Neural cell (in vitro differentiated cells): Measurements from ENCODE around the gene NPFF.

Source experiments
- EP300 ChIP-seq: fragments of 450-650 bp; conservative IDR thresholded peaks from 2 replicates; pipeline ENCODE4 v1.6.1; 2014; ENCODE audit warnings: antibody characterized with exemption, mild to moderate bottlenecking, moderate library complexity; ENCODE audit not compliant: poor library complexity, severe bottlenecking
- EZH2 ChIP-seq: fragments of 200-600, 300-800 bp; shearing (Covaris generic), sonication (generic); IDR thresholded peaks from 2 replicates; pipeline ENCODE4 v1.6.1; 2014; ENCODE audit warnings: antibody characterized with exemption, low read length, borderline replicate concordance, mild to moderate bottlenecking; ENCODE audit not compliant: insufficient read depth, poor library complexity, severe bottlenecking
- MXI1 ChIP-seq: fragments of 450-650 bp; conservative IDR thresholded peaks from 2 replicates; pipeline ENCODE4 v1.6.1; 2014; ENCODE audit warnings: antibody characterized with exemption, mild to moderate bottlenecking; ENCODE audit not compliant: poor library complexity, severe bottlenecking
- POLR2AphosphoS5 ChIP-seq: IDR thresholded peaks from 2 replicates; pipeline ENCODE4 v1.6.1; 2012
- REST ChIP-seq: IDR thresholded peaks from 2 replicates; pipeline ENCODE4 v1.6.1; 2012; ENCODE audit warnings: borderline replicate concordance
- SMC3 ChIP-seq: fragments of 450-650 bp; conservative IDR thresholded peaks from 2 replicates; pipeline ENCODE4 v1.6.1; 2014; ENCODE audit warnings: antibody characterized with exemption, mild to moderate bottlenecking, moderate library complexity; ENCODE audit not compliant: poor library complexity
- TAF1 ChIP-seq: IDR thresholded peaks from 2 replicates; pipeline ENCODE4 v1.6.1; 2012; ENCODE audit warnings: low read depth
- TF ChIP-seq, protein P1 (sequence below): fragments of 450-650 bp; IDR thresholded peaks from 2 replicates; pipeline ENCODE4 v1.5.1; 2014; ENCODE audit warnings: antibody characterized with exemption, mild to moderate bottlenecking, moderate library complexity; ENCODE audit not compliant: poor library complexity, severe bottlenecking

GRCh38 chr12:53482626-53483168 is 24.6 kb downstream of the NPFF start:
- TF ChIP-seq, protein P1, sequence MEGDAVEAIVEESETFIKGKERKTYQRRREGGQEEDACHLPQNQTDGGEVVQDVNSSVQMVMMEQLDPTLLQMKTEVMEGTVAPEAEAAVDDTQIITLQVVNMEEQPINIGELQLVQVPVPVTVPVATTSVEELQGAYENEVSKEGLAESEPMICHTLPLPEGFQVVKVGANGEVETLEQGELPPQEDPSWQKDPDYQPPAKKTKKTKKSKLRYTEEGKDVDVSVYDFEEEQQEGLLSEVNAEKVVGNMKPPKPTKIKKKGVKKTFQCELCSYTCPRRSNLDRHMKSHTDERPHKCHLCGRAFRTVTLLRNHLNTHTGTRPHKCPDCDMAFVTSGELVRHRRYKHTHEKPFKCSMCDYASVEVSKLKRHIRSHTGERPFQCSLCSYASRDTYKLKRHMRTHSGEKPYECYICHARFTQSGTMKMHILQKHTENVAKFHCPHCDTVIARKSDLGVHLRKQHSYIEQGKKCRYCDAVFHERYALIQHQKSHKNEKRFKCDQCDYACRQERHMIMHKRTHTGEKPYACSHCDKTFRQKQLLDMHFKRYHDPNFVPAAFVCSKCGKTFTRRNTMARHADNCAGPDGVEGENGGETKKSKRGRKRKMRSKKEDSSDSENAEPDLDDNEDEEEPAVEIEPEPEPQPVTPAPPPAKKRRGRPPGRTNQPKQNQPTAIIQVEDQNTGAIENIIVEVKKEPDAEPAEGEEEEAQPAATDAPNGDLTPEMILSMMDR: no peak
- TF ChIP-seq REST: no peak
- TF ChIP-seq SMC3: no peak
- TF ChIP-seq TAF1: no peak
- no peak for TF ChIP-seq POLR2AphosphoS5
- no peak for TF ChIP-seq EP300
- TF ChIP-seq EZH2: no peak
- no peak for TF ChIP-seq MXI1
